Umbilical cord (tissue), 2 donors: ENCODE data around the gene CACNA1C. TPM values are rescaled to one million over a fixed set of nuclear protein-coding genes. Genes with fewer than 3 reads are reported as not detected.

Experiments
- DNase-seq: peaks from one replicate; pipeline ENCODE4 v3.0.0-alpha.2; 2015; ENCODE audit warnings: low spot score
- total RNA-seq: library from RNA; depleted of rRNA; stranded (reverse); fragments of >200 nt; gene quantifications from one replicate; pipeline ENCODE4 v1.2.3, GENCODE V29; 2014; ENCODE audit warnings: low replicate concordance; ENCODE audit not compliant: insufficient read depth

The CACNA1C gene
- 116 TPM for total RNA-seq

DNA sequence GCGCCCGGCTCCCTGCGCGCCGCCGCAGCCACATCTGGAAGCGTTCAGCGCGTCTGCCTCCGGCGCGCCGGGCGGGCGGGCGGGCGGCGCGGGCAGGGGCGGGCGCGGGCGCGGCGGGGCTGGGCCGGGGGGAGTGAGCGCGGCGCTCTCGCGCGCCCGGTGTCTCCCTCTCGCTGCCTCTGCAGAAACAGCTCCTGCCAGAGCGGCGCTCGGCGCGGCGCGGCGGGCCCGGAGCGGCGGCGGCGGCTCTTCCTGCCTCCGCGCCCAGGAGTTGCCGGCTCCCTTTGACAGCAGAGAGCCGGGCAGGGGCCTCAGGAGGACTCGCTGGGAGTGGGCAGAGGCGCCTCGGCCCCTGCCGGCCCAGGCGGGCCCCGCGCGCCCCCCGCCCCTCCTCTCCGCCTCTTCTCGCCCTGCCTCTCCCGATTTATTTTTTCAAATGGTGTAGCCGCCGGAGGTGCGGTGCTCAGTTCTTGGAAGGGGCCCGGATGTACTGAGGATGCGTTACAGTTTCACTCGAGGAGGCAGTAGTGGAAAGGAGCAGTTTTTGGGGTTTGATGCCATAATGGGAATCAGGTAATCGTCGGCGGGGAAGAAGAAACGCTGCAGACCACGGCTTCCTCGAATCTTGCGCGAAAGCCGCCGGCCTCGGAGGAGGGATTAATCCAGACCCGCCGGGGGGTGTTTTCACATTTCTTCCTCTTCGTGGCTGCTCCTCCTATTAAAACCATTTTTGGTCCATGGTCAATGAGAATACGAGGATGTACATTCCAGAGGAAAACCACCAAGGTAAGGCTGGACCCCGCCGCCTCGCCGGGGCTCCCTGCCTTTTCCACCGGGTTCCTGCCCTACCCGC, at the start of gene CACNA1C:
TSS of gene CACNA1C (plus strand) at position 162 of the 853 bp plus-strand sequence. CDS start at position 738, 576 bp downstream.
- peak; percentile 79 for DNase-seq

DNA sequence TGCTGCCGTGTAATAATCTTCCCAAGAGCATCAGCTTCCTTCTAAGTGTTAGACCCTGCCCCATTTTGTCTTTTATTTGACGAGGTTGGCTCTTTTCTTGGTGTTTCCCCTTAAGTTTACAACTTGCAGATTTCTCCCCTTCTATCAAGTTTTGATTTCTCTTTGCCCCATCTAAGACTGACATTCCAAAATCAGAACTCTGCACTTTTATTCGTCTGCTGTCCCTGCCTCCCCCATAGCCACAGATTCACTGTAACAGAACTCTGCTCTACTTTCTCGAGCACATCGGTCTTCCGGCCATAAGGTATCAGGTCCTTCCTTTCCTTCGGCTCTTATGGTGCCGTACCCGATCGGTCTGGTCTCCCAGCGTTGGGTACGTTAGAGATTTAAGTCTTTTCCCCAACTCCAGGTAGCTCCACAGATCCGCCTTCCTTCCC, 49.1 kb upstream of the CACNA1C start:
- DNase-seq = no peak

DNA sequence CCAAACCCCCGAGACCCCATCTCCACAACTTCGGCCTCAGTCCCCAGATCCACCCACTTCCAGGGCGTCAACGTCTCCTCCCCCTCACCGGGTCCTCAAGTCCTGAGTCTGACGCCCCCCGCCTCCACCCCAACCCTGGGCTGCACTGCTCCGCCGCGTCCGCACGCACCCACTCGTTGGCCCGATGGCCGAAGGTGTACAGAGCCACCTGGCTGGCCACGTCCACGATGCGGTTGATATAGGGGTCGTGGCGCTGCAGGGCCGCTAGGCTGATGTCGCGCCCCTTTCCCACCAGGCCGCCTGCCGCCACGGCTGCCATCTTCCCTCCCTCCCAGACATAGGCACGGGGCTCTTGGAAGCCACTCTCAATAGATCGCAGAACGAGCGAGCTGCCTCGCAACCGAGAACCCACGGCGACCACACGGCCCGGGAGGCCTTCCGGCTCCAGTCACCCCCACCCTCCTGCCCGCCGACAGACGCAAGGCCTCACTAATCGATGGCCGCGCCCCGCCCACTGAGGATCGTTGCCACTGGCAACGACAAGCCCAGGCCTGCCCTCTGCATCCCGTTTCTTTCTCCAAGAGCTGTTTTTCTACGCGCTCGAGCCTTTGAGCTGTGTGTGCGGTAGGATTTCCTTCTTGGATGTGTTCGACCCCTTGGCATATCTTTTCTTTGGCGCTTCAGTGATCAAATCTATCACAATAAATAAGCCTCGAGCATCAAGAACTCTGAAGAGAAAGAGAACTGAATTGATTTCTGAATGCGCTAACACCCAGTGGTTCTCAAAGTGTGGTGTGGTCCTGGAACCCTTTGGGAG, 48.5 kb upstream of the CACNA1C start, which contains the start of gene DCP1B:
TSS of gene DCP1B (minus strand) at position 345 of the 817 bp plus-strand sequence. CDS start at position 319, 26 bp downstream.
- DNase-seq = peak; percentile 98

DNA sequence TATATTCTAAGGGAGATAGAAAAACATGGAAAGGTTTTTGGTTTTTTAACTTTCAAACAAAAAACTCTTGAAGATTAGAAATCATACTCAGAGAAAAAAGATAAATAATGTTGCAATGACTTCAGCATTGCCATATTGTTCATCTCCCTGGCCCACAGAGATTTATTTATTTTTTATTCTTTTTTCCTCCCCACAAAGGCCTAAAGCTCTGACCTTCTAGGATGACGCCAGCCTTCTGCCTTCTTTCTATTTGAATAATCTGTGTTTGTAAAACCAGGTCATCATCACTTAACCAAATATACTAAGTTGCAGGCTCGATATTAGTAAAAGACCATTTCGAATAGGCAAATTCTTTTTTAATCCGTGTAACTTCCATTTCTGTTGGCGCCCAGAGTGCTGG, 44.1 kb upstream of the CACNA1C start:
- DNase-seq = no peak

DNA sequence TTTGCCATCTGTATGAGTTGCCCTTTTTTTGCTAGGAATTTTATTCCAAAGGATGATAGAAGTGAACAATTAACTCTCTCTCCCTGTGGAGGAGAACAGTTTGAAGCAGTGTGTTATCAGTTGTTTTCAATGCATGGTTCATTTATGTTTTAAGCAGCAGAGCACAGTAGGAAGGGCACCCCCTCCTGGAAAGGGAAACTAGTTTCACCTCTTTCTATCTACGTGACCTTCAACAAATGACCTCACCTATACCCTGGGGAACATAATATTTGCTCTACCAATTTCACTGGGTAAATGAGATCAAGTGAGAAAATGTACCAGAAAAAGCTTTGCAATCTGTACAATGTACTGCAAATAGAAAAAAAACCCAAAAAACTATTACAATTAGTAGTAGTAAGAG, 43.2 kb upstream of the CACNA1C start:
- DNase-seq = no peak

DNA sequence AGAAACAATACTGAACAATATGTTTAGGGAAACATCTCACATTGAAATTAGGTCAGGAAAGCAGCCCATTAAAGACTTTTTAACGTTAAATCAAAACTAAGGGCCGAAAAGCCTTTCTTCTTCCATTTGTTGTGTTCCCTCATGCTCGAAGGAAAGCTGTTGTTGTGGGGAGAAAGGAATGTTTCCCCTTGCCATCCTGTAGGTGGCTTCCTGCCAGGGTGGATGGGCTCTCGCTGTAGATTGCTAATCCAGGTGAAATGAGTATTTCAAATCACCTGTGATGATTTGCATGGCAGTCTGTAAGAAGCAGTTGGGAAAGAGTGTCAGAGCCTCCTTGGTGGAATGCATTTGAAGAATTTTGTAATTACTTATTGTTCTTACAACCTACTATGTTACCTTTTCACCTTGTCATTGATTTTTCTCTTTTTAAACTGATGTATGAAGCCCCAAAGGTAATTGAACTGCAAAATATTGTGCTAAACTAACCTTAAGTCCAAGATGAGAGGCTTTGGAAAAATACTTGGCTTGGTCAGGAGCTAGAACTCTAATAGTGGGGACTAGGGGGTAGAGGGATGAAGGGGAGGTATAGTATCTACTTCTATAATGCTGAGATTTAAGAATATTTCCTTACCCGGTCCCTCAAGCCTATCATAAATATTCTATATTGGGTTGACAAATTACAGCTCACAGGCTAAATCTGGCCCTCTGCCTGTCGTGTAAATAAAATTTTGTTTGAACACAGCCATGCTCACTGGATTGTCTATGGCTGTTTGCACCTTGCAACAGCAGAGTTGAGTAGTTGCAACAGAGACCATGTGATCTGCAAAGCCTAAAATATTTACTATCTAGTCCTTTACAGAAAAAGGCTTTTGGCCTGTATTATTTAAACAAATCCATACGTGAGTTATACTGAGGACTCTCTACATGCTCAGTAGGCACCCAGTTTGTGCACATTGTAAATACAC, 40.9 kb upstream of the CACNA1C start:
- DNase-seq = peak; percentile 59

DNA sequence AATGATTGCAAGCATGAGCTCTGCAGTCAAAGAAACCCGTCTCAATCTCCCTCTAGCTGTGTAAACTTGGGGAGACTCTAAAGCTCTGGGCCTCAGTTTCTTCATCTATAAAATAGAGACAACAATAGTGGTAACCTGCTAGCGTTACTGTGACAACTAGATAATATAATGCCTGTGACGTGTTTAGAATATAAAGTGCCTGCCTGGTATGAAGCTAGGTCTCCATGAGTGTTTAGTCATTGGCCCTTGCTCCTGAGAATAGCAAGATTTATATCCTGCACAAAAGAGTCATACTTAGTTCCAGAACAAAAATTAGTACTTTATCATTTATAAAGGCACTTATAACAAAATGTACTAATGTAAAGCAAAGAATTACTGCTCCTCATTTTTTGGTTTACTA, 39.7 kb upstream of the CACNA1C start:
- DNase-seq = no peak

DNA sequence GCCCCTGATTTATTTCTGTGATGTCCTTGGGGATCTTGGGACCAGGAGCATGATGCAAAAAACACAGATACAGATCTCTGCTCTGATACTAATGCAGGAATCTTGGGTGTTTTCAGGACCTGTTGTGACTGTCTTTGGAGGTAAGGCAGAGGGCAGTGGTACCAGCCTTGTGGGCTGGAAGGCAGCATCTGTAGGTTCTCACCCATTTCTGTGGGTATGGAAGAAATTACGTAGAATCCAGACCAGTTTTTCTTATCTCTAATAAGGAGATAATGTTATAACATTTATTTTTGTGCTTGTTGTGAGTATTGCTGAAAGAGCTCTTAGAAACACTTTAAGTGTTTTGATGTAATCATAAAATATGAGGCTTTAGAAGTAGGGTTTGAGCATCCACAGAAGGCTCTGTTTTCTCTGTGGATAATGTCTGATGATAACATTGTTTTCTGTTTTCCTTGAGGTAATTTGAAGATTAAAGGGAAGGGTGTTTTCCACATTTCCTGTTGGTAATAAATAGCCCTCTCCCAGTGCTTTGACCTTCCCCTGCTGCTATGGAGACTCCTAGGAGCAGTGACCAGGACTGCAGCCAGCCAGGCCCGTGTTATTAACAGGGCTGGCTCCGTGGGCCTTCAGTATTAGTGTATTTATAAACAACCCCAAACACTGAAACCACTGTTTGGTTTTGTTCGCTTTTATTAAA, 39.1 kb upstream of the CACNA1C start:
- DNase-seq = peak; percentile 77

DNA sequence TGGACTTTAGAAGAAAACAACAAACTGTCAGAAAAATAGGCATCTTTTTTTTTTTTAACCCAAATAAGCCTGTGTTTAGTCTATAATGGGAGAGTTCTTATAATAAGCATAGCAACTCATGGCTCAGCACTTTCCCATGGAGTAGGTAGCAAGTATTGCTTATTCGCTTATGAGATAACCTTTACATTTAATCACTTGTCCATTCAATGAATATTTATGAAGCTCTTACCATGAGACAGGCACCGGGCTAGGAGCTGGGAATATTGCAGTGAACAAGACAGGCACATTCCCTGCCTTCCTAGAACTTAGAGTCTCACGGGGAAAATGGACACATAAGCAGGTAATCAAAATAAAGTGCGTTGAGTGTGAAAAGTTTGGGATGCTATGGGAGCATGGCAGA, 38.6 kb upstream of the CACNA1C start:
- no peak for DNase-seq

DNA sequence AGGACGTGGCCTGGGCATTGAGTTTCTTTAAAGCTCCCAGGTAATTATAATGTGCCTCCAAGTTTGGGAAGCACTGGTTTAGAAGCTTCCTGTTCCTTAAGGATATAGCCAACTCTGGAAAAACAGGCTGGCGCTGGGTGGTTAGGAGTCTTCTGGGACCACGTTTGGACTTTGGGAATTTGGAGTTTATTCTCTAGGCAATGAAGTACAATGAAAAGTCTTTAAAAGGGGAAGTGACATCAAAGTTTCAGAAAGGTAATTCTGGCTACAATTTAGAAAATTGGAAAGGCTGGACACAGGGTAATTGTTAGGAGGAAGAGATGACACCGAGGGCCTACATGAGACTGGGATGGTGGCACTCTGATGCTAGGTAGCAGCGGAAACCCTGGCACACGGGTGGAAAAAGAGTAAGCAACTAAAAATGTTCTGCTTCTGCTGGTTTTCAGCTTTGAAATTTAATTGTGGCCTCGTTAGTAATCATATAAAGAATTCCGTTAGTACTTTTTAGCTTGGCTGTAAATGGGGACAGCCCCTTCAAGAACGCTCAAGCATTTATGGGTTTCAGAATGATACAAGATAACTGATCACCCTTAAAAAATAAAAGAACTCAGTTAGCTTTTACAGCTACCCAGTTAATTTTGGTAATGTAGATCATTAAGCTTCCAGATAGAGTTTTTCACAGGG, 35.8 kb upstream of the CACNA1C start:
- no peak for DNase-seq

DNA sequence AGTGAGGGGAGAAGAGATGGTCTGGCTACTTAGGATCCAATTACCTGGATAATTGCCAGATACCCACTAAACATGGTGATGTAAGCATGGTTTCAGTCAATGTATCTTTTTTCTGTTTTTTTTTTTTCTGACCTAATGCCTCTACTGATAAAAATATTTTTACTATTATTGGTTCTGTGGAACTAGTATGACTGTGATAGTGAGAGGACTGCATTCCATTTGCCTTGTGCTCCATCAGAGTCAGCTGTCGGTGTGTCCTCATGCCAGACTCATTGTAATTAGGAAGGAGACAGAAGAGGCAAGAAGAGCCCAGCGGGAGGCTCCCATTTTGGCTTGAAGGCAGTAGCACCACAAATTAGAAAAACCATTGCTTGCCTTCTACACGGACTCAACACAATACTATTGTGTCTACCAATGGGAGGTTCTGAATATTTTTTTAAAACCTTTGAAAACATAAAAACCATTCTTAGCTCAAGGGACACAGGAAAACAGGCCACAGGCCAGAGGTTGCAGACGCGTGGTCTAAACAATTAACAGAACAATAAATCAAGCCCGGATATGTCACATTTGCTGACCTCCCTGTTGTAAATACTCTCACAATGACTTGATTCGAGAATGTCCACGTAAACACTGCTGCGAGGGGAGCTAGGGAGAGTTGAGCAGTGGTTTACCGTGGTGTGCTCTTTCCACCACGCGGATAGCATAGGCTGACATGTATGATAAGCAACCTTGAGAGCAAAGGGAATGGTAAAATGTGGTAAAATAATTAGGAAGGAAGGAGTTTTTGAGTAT, 35.0 kb upstream of the CACNA1C start:
- no peak for DNase-seq

DNA sequence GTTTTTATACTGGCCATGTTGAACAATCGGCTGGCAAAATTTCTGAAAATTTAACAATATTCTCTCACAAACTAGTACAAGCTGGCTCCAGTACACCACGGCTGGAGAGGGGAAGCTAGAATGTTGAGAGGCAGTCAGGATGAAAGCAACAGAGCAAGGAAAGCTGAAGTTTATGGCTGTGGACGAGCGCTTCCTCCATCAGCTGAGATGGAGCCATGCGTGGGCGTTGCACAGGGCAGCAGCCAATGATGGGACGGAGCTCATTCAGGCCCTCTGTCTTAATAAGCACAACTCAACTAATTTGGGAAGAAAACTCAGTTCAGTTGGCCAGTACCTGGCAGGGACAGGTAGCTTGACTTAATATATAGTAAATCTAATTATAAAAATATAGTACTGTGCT, 34.4 kb upstream of the CACNA1C start:
- no peak for DNase-seq

DNA sequence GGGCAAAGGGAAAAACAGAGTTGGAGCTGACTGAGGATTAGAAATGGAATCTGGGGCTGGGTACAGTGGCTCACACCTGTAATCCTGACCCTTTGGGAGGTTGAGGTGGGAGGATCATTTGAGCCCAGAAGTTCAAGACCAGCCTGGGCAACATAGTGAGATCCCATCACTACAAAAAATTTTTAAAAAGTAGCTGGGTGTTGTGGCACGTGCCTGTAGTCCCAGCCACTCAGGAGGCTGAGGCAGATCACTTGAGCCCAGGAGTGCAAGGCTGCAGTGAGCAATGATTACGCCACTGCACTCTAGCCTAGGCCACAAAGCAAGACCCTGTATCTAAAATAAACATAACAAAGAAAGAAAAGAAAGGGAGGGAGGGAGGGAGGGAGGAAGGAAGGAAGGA, 33.7 kb upstream of the CACNA1C start:
- DNase-seq = no peak

DNA sequence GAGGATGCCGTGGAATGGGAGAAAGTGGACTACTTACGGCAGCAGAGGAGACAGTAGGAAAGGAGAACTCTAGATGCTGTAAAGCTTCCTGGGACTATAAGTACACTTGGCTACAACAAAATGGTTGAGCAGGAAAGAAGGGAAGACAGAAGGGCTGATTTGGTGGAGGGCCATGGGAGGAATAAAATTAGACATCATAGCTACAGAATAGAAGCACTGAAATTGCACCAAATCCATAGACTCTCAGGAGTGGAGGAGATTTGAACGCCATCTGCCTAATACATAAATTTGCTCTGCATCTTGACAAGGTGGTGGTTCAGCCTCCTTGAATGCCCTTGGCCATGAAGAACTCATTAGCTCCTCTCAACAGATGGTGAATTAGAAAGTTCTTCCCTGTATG, 32.3 kb upstream of the CACNA1C start:
- no peak for DNase-seq

DNA sequence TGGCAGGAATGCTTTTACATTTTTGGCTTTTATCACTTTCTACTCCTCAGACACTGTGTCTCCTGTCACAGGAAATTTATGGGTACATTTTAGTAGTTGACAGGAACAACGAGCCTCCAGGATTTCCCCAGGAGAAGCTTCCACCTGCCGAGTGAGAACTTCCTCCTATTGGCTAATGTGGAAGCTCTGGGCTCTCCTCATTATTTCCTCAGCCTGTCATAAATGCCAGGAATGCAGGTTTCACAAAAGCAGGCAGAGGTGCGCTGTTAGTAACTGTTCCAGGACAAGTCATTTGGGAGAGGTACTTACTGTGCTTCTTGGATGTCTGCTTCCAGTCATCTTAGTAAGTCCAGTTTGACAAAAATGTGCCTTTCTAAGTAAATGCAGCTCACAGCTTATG, 29.4 kb upstream of the CACNA1C start:
- no peak for DNase-seq

DNA sequence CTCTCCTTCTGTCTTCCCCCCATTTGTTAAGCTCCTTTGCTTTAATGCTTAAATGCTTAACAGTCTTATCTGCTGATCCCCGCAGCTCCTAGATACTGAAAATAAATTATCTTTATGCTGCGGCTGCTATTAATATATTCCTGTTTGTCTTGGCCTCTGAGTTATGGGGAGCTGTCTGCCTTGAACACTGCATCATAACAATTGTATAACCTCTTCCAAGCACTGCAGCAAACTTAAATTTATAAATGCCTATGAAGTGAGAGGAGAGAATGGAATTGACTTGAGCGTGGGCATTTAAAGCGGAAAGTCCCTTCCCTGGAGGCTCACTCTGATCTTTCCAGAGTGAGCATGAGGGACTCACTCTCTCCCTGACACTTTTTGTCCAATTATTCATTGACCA, 25.4 kb upstream of the CACNA1C start:
- DNase-seq = peak; percentile 42

DNA sequence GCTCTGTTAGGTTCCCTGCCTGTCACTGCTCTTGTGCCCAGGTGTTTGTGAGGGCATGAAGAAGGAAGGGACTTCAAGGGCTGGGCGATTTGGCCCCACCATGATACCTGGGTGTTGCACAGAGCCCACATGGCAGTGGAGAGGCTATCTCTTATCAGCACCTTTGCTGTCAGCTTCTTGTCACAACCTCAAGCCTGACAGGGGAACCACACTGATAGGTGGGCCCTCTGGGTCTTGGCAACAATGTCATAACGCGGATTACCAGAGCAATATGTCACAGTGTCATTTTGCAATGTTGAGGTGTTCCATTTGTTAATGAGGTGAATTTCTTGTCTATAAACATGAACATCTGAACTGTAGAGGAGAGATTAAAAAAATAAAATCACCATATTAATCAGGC, 22.9 kb upstream of the CACNA1C start:
- no peak for DNase-seq

DNA sequence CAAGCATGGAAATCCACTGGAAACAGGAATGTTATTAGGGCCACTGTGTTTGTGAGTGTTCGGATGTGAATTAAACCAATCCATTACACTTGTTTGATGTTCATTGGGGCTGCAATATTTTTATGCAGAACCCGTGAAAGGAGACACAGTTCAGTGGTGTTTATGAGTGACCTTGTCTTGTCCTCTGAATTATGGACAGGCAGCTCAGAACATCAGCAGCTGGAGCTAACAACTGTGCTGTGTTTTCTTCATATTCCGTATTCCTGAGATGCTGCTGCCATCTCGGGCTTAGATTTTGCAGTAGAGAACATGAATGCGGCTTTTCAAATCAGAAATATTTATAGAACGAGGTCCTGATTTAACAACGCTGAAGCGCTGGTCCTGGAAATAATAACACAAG, 20.3 kb upstream of the CACNA1C start:
- DNase-seq = no peak
